Neural progenitor cell (in vitro differentiated cells): ENCODE measurements around the gene PRICKLE2. TPM values are rescaled to one million over a fixed set of nuclear protein-coding genes. Genes with fewer than 3 reads are reported as not detected.

Source experiments
- DNase-seq: peaks from one replicate; pipeline ENCODE4 v3.0.0-alpha.2; 2016; ENCODE audit warnings: low spot score
- H2AFZ ChIP-seq: fragments of 200-600 bp; sonication (generic); replicated peaks from 2 replicates; pipeline ENCODE4 v1.6.1; 2016; ENCODE audit warnings: antibody characterized with exemption
- H3F3A ChIP-seq: fragments of 200-600 bp; sonication (generic); 2 replicates; pipeline ENCODE4 v1.6.1; 2016; ENCODE audit warnings: antibody characterized with exemption, low read depth
- H3K27ac ChIP-seq: fragments of 200-600 bp; sonication (generic); 2 replicates; pipeline ENCODE4 v1.5.1; 2016; ENCODE audit warnings: mild to moderate bottlenecking
- H3K27me3 ChIP-seq: fragments of 200-600 bp; sonication (generic); 2 replicates; pipeline ENCODE4 v1.6.1; 2016; ENCODE audit warnings: mild to moderate bottlenecking, moderate library complexity
- H3K36me3 ChIP-seq: fragments of 200-600 bp; sonication (generic); 2 replicates; pipeline ENCODE4 v1.5.1; 2016
- H3K4me1 ChIP-seq: fragments of 200-600 bp; sonication (generic); 2 replicates; pipeline ENCODE4 v1.6.1; 2016; ENCODE audit warnings: mixed run types
- H3K4me2 ChIP-seq: fragments of 200-600 bp; sonication (generic); 2 replicates; pipeline ENCODE4 v1.6.1; 2016
- H3K4me3 ChIP-seq: fragments of 200-600 bp; sonication (generic); 2 replicates; pipeline ENCODE4 v1.5.1; 2016
- H3K79me2 ChIP-seq: fragments of 200-600 bp; sonication (generic); 2 replicates; pipeline ENCODE4 v1.6.1; 2016; ENCODE audit warnings: low read depth
- H3K9ac ChIP-seq: fragments of 200-600 bp; sonication (generic); 2 replicates; pipeline ENCODE4 v1.6.1; 2016
- H3K9me3 ChIP-seq: fragments of 200-600 bp; sonication (generic); 2 replicates; pipeline ENCODE4 v1.5.1; 2016; ENCODE audit warnings: low read depth
- H4K20me1 ChIP-seq: fragments of 200-600 bp; sonication (generic); 2 replicates; pipeline ENCODE4 v1.6.1; 2016; ENCODE audit warnings: low read depth
- H3K27ac Mint-ChIP-seq: 3 replicates; pipeline ENCODE4 v1.8.0; 2021; ENCODE audit warnings: mixed read lengths
- H3K27me3 Mint-ChIP-seq: 2 replicates; pipeline ENCODE4 v1.8.0; 2022; ENCODE audit warnings: low read depth, mild to moderate bottlenecking, inconsistent platforms, moderate library complexity, mixed read lengths; ENCODE audit not compliant: insufficient read depth
- H3K36me3 Mint-ChIP-seq: 3 replicates; pipeline ENCODE4 v1.8.0; 2021; ENCODE audit warnings: mixed read lengths
- H3K4me1 Mint-ChIP-seq: 3 replicates; pipeline ENCODE4 v1.8.0; 2021; ENCODE audit warnings: mixed read lengths
- H3K4me3 Mint-ChIP-seq: 3 replicates; pipeline ENCODE4 v1.8.0; 2021; ENCODE audit warnings: mild to moderate bottlenecking, moderate library complexity, mixed read lengths
- H3K9me3 Mint-ChIP-seq: 3 replicates; pipeline ENCODE4 v1.8.0; 2020; ENCODE audit warnings: mixed read lengths
- CTCF ChIP-seq: fragments of 200-600 bp; sonication (generic); IDR thresholded peaks from 2 replicates; pipeline ENCODE4 v1.5.1; 2017; ENCODE audit warnings: antibody characterized with exemption, mild to moderate bottlenecking
- EZH2 ChIP-seq: fragments of 200-600 bp; sonication (generic); IDR thresholded peaks from 2 replicates; pipeline ENCODE4 v1.6.1; 2017; ENCODE audit warnings: antibody characterized with exemption, mild to moderate bottlenecking, moderate library complexity
- EZH2phosphoT487 ChIP-seq: fragments of 200-600 bp; sonication (generic); IDR thresholded peaks from 2 replicates; pipeline ENCODE4 v1.6.1; 2017; ENCODE audit warnings: antibody characterized with exemption
- total RNA-seq: library from RNA; depleted of rRNA; stranded (reverse); fragments of >200 nt; gene quantifications from 2 replicates; pipeline ENCODE4 v1.2.3, GENCODE V29; 2015; ENCODE audit warnings: low replicate concordance

PRICKLE2 gene
- total RNA-seq, 1 donor from 2014 or later = 11.5 TPM

DNA sequence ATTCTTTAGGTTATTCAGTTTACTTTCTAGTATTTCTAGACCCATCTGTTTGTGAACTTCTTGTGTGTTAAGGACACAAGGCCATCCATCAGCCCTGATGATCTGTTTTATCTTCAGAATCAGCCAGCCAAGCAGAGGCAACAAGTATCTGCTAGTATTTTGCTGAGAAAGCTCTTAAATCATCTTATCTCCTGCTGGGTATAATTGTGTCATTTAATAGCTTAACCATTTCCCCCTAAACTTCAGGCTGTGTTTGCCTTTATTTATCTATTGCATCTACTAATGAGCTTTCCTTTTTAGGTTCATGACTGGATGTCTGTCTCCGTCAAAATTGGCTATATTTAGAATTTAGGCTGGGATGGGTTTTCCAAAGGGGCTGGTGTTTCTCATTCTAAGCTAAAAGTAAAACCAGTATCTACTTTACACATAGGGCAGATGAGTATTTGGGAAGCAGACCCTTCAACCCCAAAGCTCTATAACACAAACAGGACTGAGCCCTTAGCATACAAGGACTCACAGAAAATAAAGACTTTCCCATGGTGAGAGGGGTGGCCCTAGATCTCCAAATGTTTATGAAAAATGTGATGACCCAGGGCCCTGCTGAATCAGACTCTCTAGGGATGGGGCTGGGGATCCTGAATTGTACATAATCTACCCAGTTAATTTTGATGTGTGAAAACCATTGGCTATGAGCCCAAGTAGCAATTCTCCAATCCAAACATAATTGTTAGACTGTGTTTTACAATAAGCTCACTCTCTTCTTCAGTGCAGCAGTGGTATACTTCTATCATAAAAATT lies 136.7 kb downstream of the PRICKLE2 start:
- Mint-ChIP-seq H3K27me3 (no peaks in the 10 kb centered on the region), H3K9me3 (no peaks in the 10 kb centered on the region), H3K4me1 (peaks cover 13% of the 10 kb centered on the region), H3K4me3 (no peak overlapping the region), H3K36me3 (no peaks in the 10 kb centered on the region), H3K27ac (no peak overlapping the region)
- TF ChIP-seq EZH2phosphoT487 (no peak), CTCF (no peak), EZH2 (no peak)
- Histone ChIP-seq H3K4me3 (no peak overlapping the region), H3K27me3 (no peaks in the 10 kb centered on the region), H3K9ac (no peak overlapping the region), H3F3A (no peaks in the 10 kb centered on the region), H3K4me2 (no peak overlapping the region), H4K20me1 (no peaks in the 10 kb centered on the region), H3K36me3 (no peaks in the 10 kb centered on the region), H3K4me1 (peaks cover 15% of the 10 kb centered on the region), H2AFZ (no peak overlapping the region), H3K79me2 (no peaks in the 10 kb centered on the region), H3K9me3 (no peaks in the 10 kb centered on the region), H3K27ac (no peak overlapping the region)
- no peak for DNase-seq

GRCh38 chr3:64086479-64087252 lies 138.6 kb downstream of the PRICKLE2 start:
- Histone ChIP-seq H3K79me2 (no peaks in the 10 kb centered on the region), H3K27ac (no peak overlapping the region), H3K36me3 (no peaks in the 10 kb centered on the region), H3K4me3 (no peak overlapping the region), H4K20me1 (no peaks in the 10 kb centered on the region), H2AFZ (no peak overlapping the region), H3K9ac (no peak overlapping the region), H3K9me3 (no peaks in the 10 kb centered on the region), H3K27me3 (no peaks in the 10 kb centered on the region), H3K4me2 (no peak overlapping the region), H3K4me1 (peaks cover 12% of the 10 kb centered on the region), H3F3A (no peaks in the 10 kb centered on the region)
- Mint-ChIP-seq H3K4me3 (no peak overlapping the region), H3K9me3 (no peaks in the 10 kb centered on the region), H3K36me3 (no peaks in the 10 kb centered on the region), H3K4me1 (peaks cover 13% of the 10 kb centered on the region), H3K27me3 (peaks cover 2% of the 10 kb centered on the region), H3K27ac (no peak overlapping the region)
- no peak for DNase-seq
- TF ChIP-seq EZH2 = no peak
- TF ChIP-seq EZH2phosphoT487 = no peak
- no peak for TF ChIP-seq CTCF

DNA sequence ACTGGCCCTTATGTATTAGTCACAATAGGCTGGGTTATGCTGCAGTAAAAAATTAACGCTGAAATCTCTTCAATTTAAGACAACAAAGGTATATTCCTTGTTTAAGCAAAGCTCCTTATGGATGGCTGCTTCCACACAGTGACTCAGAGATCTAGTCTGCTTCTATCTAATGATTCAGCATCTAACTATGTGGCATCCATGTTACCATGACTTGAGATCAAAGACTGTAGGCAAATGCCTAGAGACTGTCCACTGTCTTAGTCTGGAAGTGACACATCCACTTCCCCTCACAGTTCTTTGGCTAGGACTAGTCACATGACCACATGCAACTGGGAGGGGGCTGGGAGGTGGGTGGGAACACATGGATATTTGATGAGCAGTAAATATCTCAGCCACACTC lies 140.6 kb downstream of the PRICKLE2 start:
- Histone ChIP-seq H3K36me3 (no peaks in the 10 kb centered on the region), H3K9ac (no peak overlapping the region), H3K27ac (no peak overlapping the region)

More for the DNA sequence above, 140.6 kb downstream of the PRICKLE2 start:
- no peak overlapping the region for H3K4me2 ChIP-seq
- no peak overlapping the region for H3K4me3 Mint-ChIP-seq
- DNase-seq = no peak
- H3K36me3 Mint-ChIP-seq = no peaks in the 10 kb centered on the region
- H2AFZ ChIP-seq = no peak overlapping the region
- peaks cover 7% of the 10 kb centered on the region for H3K27me3 Mint-ChIP-seq
- H3K9me3 ChIP-seq = no peaks in the 10 kb centered on the region
- peaks cover 12% of the 10 kb centered on the region for H3K4me1 ChIP-seq
- no peak overlapping the region for H3K4me3 ChIP-seq
- H3F3A ChIP-seq = no peaks in the 10 kb centered on the region
- H3K79me2 ChIP-seq = no peaks in the 10 kb centered on the region
- no peak for TF ChIP-seq EZH2phosphoT487
- TF ChIP-seq CTCF = no peak
- no peak for TF ChIP-seq EZH2
- no peak overlapping the region for H3K27ac Mint-ChIP-seq
- no peaks in the 10 kb centered on the region for H4K20me1 ChIP-seq
- H3K9me3 Mint-ChIP-seq = no peaks in the 10 kb centered on the region
- H3K27me3 ChIP-seq = no peaks in the 10 kb centered on the region
- H3K4me1 Mint-ChIP-seq = peaks cover 13% of the 10 kb centered on the region
